HL-60 (cell line): Measurements from ENCODE around the gene NCR2.

Experiments
- POLR2AphosphoS5 ChIP-seq: IDR thresholded peaks from 2 replicates; pipeline ENCODE4 v1.6.1; 2012; ENCODE audit warnings: low read depth
- TF ChIP-seq, protein P1 (sequence below): IDR thresholded peaks from one replicate; pipeline ENCODE4 v1.5.1; 2011; ENCODE audit warnings: low read length, control low read depth, inconsistent platforms; ENCODE audit not compliant: insufficient read depth
- TF ChIP-seq, protein P2 (sequence below): IDR thresholded peaks from 2 replicates; pipeline ENCODE4 v1.6.1; 2012; ENCODE audit warnings: low read depth; ENCODE audit not compliant: insufficient replicate concordance

DNA sequence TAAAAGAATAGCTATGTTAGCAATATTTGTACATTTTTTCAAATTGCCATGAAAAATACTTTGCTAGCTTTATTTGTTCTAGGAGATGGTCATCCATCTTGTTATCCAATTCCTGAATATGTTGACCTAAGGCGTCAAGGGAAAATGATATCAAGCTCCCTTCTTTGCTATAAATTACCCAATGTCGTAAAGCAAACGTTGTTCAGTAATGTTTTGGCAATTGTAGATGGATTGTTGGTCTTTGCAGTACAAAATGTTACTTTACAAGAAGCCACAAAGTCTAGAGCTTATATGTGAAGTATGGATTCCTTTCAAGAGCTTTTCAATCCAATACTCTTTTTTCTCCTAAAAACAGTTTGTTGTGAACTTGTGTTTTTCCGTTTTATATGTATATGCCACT is 3.3 kb downstream of the NCR2 start:
- TF ChIP-seq, protein P1, sequence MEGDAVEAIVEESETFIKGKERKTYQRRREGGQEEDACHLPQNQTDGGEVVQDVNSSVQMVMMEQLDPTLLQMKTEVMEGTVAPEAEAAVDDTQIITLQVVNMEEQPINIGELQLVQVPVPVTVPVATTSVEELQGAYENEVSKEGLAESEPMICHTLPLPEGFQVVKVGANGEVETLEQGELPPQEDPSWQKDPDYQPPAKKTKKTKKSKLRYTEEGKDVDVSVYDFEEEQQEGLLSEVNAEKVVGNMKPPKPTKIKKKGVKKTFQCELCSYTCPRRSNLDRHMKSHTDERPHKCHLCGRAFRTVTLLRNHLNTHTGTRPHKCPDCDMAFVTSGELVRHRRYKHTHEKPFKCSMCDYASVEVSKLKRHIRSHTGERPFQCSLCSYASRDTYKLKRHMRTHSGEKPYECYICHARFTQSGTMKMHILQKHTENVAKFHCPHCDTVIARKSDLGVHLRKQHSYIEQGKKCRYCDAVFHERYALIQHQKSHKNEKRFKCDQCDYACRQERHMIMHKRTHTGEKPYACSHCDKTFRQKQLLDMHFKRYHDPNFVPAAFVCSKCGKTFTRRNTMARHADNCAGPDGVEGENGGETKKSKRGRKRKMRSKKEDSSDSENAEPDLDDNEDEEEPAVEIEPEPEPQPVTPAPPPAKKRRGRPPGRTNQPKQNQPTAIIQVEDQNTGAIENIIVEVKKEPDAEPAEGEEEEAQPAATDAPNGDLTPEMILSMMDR: no peak
- TF ChIP-seq POLR2AphosphoS5: no peak
- TF ChIP-seq, protein P2, sequence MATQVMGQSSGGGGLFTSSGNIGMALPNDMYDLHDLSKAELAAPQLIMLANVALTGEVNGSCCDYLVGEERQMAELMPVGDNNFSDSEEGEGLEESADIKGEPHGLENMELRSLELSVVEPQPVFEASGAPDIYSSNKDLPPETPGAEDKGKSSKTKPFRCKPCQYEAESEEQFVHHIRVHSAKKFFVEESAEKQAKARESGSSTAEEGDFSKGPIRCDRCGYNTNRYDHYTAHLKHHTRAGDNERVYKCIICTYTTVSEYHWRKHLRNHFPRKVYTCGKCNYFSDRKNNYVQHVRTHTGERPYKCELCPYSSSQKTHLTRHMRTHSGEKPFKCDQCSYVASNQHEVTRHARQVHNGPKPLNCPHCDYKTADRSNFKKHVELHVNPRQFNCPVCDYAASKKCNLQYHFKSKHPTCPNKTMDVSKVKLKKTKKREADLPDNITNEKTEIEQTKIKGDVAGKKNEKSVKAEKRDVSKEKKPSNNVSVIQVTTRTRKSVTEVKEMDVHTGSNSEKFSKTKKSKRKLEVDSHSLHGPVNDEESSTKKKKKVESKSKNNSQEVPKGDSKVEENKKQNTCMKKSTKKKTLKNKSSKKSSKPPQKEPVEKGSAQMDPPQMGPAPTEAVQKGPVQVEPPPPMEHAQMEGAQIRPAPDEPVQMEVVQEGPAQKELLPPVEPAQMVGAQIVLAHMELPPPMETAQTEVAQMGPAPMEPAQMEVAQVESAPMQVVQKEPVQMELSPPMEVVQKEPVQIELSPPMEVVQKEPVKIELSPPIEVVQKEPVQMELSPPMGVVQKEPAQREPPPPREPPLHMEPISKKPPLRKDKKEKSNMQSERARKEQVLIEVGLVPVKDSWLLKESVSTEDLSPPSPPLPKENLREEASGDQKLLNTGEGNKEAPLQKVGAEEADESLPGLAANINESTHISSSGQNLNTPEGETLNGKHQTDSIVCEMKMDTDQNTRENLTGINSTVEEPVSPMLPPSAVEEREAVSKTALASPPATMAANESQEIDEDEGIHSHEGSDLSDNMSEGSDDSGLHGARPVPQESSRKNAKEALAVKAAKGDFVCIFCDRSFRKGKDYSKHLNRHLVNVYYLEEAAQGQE: no peak
